B cell (primary cell): ENCODE data around the gene GABRG3. TPM values are rescaled to one million over a fixed set of nuclear protein-coding genes. Genes with fewer than 3 reads are reported as not detected.

Source experiments
- ATAC-seq: fragments of 200-7000 bp; cut with Tn5 transposase; one replicate; pipeline ENCODE4 v1.10.0; 2021; ENCODE audit warnings: low read depth, mild to moderate bottlenecking, moderate number of reproducible peaks, moderate library complexity
- CTCF ChIA-PET: fragments of 350-600 bp; sonication (Branson Sonifier 250); formaldehyde crosslinking; loops from one replicate; lab custom pipeline; 2021; ENCODE audit warnings: antibody characterized with exemption, inconsistent platforms; lab: Charles Lee
- POLR2A ChIA-PET: fragments of 350-600 bp; sonication (Branson Sonifier 250); formaldehyde crosslinking; loops from one replicate; lab custom pipeline; 2021; ENCODE audit warnings: antibody characterized with exemption; lab: Charles Lee
- DNase-seq: peaks from one replicate; pipeline ENCODE4 v3.0.0; 2013
- H2AFZ ChIP-seq: 2 replicates; pipeline ENCODE4 v1.6.1; 2012; ENCODE audit warnings: mild to moderate bottlenecking, low read depth, low read length; ENCODE audit not compliant: insufficient read depth, poor library complexity, severe bottlenecking
- H3K27ac ChIP-seq, 2 donors: 1 replicate in 1 of 2; 2 replicates in 1 of 2; pipeline ENCODE4 v1.5.1; 2012 to 2013; ENCODE audit warnings: low read length in 2 of 2, mild to moderate bottlenecking in 2 of 2, moderate library complexity in 1 of 2
- H3K27me3 ChIP-seq, 4 experiments: fragments of 200-600 bp in 1 of 4; sonication (generic) in 1 of 4; replicated peaks in 1 of 4; 1 replicate in 2 of 4; 2 replicates in 2 of 4; pipeline versions ENCODE4 v1.6.1 to v1.7.0; 2013 to 2016; ENCODE audit warnings: low read length in 3 of 4, mild to moderate bottlenecking in 2 of 4, mixed read lengths in 1 of 4, moderate library complexity in 1 of 4; ENCODE audit not compliant: insufficient read depth in 4 of 4, control insufficient read depth in 3 of 4; ENCODE audit errors: control extremely low read depth in 1 of 4
- H3K36me3 ChIP-seq, 2 experiments: replicated peaks in 1 of 2; 1 replicate in 1 of 2; 2 replicates in 1 of 2; pipeline versions ENCODE4 v1.6.1 to v1.7.1; 2013; ENCODE audit warnings: low read length in 1 of 2; ENCODE audit not compliant: insufficient read depth in 2 of 2, control insufficient read depth in 1 of 2; ENCODE audit errors: control extremely low read depth in 1 of 2, extremely low read depth in 1 of 2
- H3K4me1 ChIP-seq, 2 donors: fragments of 200-600 bp in 1 of 2; sonication (generic) in 1 of 2; 1 replicate in 1 of 2; 2 replicates in 1 of 2; pipeline versions ENCODE4 v1.5.1 to v1.6.1; 2013 to 2017; ENCODE audit warnings: low read length in 2 of 2; ENCODE audit not compliant: control insufficient read depth in 2 of 2, insufficient read depth in 2 of 2
- H3K4me2 ChIP-seq: replicated peaks from 2 replicates; pipeline ENCODE3; 2012; ENCODE audit warnings: mild to moderate bottlenecking, low read depth, low read length; ENCODE audit not compliant: poor library complexity, severe bottlenecking
- H3K4me3 ChIP-seq, 5 experiments: fragments of 200-600 bp in 1 of 5; sonication (generic) in 1 of 5; 1 replicate in 3 of 5; 2 replicates in 2 of 5; pipeline versions ENCODE4 v1.5.1 to v1.7.0; 2011 to 2016; ENCODE audit warnings: low read length in 4 of 5, mild to moderate bottlenecking in 4 of 5, low read depth in 2 of 5, control low read depth in 1 of 5, moderate library complexity in 1 of 5; ENCODE audit not compliant: insufficient read depth in 1 of 5; ENCODE audit errors: control extremely low read depth in 1 of 5, extremely low read depth in 1 of 5
- H3K79me2 ChIP-seq: fragments of 200-600 bp; sonication (generic); one replicate; pipeline ENCODE4 v1.6.0; 2016; ENCODE audit warnings: low read length; ENCODE audit not compliant: control insufficient read depth, insufficient read depth
- H3K9ac ChIP-seq: fragments of 200-600 bp; sonication (generic); 2 replicates; pipeline ENCODE4 v1.6.1; 2017; ENCODE audit warnings: mild to moderate bottlenecking, low read length, moderate library complexity
- H3K9me3 ChIP-seq, 3 donors: one replicate each; pipeline versions ENCODE4 v1.6.1 to v1.7.1; 2013; ENCODE audit warnings: low read length in 2 of 3; ENCODE audit not compliant: control insufficient read depth in 2 of 3, insufficient read depth in 1 of 3; ENCODE audit errors: control extremely low read depth in 1 of 3
- H4K20me1 ChIP-seq: 2 replicates; pipeline ENCODE4 v1.6.0; 2012; ENCODE audit warnings: mild to moderate bottlenecking, low read length; ENCODE audit not compliant: insufficient read depth, control insufficient read depth, poor library complexity, severe bottlenecking
- H3K27ac Mint-ChIP-seq: one replicate; pipeline ENCODE4 v1.8.0; 2021; ENCODE audit warnings: mixed read lengths
- H3K27me3 Mint-ChIP-seq: one replicate; pipeline ENCODE4 v1.8.0; 2021; ENCODE audit warnings: mixed read lengths
- H3K4me1 Mint-ChIP-seq: one replicate; pipeline ENCODE4 v1.8.0; 2021; ENCODE audit warnings: mixed read lengths
- H3K4me3 Mint-ChIP-seq: one replicate; pipeline ENCODE4 v1.8.0; 2021; ENCODE audit warnings: mixed read lengths
- H3K9me3 Mint-ChIP-seq: one replicate; pipeline ENCODE4 v1.8.0; 2022; ENCODE audit warnings: mixed read lengths; ENCODE audit not compliant: insufficient read depth
- EZH2 ChIP-seq: IDR thresholded peaks from 2 replicates; pipeline ENCODE4 v1.6.1; 2012; ENCODE audit warnings: borderline replicate concordance, low read depth, mild to moderate bottlenecking, moderate library complexity, low read length; ENCODE audit not compliant: insufficient read depth, poor library complexity, severe bottlenecking
- WGBS: methylation state at CpG from one replicate; pipeline ENCODE4 v1.1.5; 2013; ENCODE audit warnings: missing lambda C conversion rate; ENCODE audit not compliant: insufficient coverage; 5-methylcytosine and 5-hydroxymethylcytosine counted together
- intact Hi-C: fragments of 100-400 bp; cut with micrococcal nuclease; formaldehyde crosslinking; loops from one replicate; pipeline ENCODE4 v1.10.0; 2022
- polyA plus RNA-seq: library from polyadenylated mRNA; depleted of rRNA; stranded (reverse); fragments of >200 nt; gene quantifications from 2 replicates; pipeline ENCODE4 v1.2.3, GENCODE V29; 2012
- total RNA-seq, 2 donors: library from RNA; stranded (reverse); fragments of 120-200 nt in 1 of 2; gene quantifications; 1 replicate in 1 of 2; 2 replicates in 1 of 2; pipeline versions ENCODE4 v1.2.3 to v1.2.4, GENCODE V29; 2013 to 2022
- TF ChIP-seq, protein P1 (sequence below): fragments of 200-600 bp; IDR thresholded peaks from one replicate; pipeline ENCODE4 v1.8.0; 2022; ENCODE audit warnings: antibody characterized with exemption, mild to moderate bottlenecking

GABRG3 gene
- total and polyA plus RNA-seq, 2 donors (not counting 1 experiment from before 2014, with no cell fraction given) = not detected

GRCh38 chr15:27235681-27236080 is 264.7 kb downstream of the GABRG3 start:
- Histone ChIP-seq H3K4me2 (no peak overlapping the region), H3K79me2 (no peaks in the 10 kb centered on the region), H3K4me1 (no peaks in the 10 kb centered on the region), H3K36me3 (no peaks in the 10 kb centered on the region), H3K9ac (no peak overlapping the region), H3K4me3 (no peak overlapping the region), H3K9me3 (peaks cover 0 to 4% (median 0%) of the 10 kb centered on the region in 3 donors), H2AFZ (no peak overlapping the region), H3K27ac (no peak overlapping the region), H3K27me3 (no peaks in the 10 kb centered on the region), H4K20me1 (no peaks in the 10 kb centered on the region)
- Mint-ChIP-seq H3K9me3 (no peaks in the 10 kb centered on the region), H3K27ac (no peak overlapping the region), H3K27me3 (no peaks in the 10 kb centered on the region), H3K4me1 (no peaks in the 10 kb centered on the region), H3K4me3 (no peak overlapping the region)
- TF ChIP-seq, protein P1, sequence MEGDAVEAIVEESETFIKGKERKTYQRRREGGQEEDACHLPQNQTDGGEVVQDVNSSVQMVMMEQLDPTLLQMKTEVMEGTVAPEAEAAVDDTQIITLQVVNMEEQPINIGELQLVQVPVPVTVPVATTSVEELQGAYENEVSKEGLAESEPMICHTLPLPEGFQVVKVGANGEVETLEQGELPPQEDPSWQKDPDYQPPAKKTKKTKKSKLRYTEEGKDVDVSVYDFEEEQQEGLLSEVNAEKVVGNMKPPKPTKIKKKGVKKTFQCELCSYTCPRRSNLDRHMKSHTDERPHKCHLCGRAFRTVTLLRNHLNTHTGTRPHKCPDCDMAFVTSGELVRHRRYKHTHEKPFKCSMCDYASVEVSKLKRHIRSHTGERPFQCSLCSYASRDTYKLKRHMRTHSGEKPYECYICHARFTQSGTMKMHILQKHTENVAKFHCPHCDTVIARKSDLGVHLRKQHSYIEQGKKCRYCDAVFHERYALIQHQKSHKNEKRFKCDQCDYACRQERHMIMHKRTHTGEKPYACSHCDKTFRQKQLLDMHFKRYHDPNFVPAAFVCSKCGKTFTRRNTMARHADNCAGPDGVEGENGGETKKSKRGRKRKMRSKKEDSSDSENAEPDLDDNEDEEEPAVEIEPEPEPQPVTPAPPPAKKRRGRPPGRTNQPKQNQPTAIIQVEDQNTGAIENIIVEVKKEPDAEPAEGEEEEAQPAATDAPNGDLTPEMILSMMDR = no peak
- TF ChIP-seq EZH2 = no peak
- ChIA-PET POLR2A (no interaction called here), CTCF (no interaction called here)
- intact Hi-C loops = no loop called here
- DNase-seq (no peak), ATAC-seq (no peak)
- no CpG with 5 or more reads among the region's 2 CpGs for WGBS

DNA sequence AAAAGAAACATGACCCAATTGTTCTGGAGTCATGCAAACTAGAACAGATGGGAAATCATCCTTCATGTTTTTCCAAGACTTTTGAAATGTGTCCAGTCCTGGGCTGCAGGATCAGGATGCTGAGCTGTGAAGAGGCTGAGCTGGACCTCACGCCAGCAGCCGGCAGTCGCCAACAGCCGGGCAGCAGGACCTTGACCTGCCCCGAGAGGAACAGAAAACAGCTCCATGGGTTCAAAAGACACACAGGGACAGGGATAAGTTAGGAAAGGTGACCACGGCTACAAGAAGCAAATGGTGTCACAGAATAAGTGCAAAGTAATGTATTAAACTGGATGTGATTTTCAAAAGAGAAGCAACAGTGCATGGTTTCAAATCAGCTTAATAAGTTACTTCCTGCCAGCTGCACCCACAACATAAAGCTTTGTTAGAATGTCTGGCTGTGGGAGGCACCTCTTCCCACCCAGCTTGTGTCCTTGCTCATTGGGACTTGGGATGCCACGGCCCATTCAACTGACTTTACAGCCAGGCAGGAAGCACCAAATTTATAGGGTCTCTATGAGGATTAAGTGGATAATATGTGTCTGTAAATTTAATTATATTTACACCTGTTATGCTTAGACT is 266.4 kb downstream of the GABRG3 start:
- Mint-ChIP-seq H3K27ac (no peak overlapping the region), H3K4me1 (no peaks in the 10 kb centered on the region), H3K27me3 (no peaks in the 10 kb centered on the region), H3K4me3 (no peak overlapping the region), H3K9me3 (peaks cover 3% of the 10 kb centered on the region)
- intact Hi-C loops = no loop called here
- WGBS = 91% methylated on average over 5 of the region's 7 CpGs
- Histone ChIP-seq H3K4me3 (no peak overlapping the region), H3K4me2 (no peak overlapping the region), H3K9ac (no peak overlapping the region), H4K20me1 (no peaks in the 10 kb centered on the region), H3K79me2 (no peaks in the 10 kb centered on the region), H3K9me3 (peaks cover 0 to 4% (median 0%) of the 10 kb centered on the region in 3 donors), H3K27ac (no peak overlapping the region), H3K27me3 (no peaks in the 10 kb centered on the region), H2AFZ (no peak overlapping the region), H3K4me1 (no peaks in the 10 kb centered on the region), H3K36me3 (no peaks in the 10 kb centered on the region)
- ATAC-seq = no peak
- ChIA-PET POLR2A (no interaction called here), CTCF (no interaction called here)
- TF ChIP-seq, protein P1 = no peak
- no peak for TF ChIP-seq EZH2
- DNase-seq = no peak
